ENCODE measurements around the gene RNF207. TPM values are rescaled to one million over a fixed set of nuclear protein-coding genes. Genes with fewer than 3 reads are reported as not detected.

Gene RNF207, protein sequence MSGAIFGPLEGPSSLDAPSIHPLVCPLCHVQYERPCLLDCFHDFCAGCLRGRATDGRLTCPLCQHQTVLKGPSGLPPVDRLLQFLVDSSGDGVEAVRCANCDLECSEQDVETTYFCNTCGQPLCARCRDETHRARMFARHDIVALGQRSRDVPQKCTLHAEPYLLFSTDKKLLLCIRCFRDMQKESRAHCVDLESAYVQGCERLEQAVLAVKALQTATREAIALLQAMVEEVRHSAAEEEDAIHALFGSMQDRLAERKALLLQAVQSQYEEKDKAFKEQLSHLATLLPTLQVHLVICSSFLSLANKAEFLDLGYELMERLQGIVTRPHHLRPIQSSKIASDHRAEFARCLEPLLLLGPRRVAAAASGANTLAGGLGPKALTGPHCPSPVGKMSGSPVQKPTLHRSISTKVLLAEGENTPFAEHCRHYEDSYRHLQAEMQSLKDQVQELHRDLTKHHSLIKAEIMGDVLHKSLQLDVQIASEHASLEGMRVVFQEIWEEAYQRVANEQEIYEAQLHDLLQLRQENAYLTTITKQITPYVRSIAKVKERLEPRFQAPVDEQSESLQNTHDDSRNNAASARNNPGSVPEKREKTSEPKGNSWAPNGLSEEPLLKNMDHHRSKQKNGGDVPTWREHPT
- 10 to 100 TPM; 45.7 to 47.4 TPM for total RNA-seq

DNA sequence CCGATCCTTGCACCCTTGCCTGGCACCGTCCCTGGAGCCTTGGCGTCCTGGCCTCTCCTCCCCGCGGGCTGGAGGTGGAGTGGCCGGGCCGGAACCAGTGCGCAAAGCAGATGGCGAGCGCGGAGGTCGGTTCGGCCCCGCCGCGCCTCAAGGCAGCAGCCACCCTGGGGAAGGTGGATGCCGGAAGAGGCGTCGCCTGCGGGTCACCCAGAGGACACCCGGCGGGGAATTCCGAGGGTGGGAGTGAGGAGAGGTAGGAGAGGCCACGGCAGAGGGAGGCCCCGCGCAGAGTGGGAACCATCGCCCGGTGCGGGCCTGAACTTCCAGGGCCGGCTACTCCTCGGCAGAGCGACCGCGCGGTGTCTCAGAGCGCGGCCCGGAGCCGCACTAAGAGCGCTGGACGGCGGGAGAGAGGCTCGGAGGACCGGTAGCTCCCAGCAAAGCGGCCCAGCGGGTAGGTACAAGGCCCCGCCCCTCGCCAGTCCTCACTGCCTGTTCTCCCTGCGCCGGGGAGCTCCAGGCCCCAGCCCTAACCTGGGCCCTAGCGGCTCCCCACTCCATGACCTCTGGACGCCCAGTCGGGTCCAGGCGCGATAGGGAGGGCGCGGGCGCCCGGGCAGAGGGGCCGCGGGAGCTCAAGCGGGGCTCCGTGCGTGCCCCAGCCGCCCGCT is at the start of gene RNF207:
Gene RNF207 (plus strand): TSS at position 271 of the 671 bp plus-strand sequence. CDS start 417 bp downstream, outside the sequence.
- TF ChIP-seq POLR2A (IDR thresholded peaks at IDR 0.05) (peak; percentile 80), POLR2AphosphoS5 (IDR thresholded peaks at IDR 0.05) (peak; percentile 57)
- TF ChIP-seq, protein P1, sequence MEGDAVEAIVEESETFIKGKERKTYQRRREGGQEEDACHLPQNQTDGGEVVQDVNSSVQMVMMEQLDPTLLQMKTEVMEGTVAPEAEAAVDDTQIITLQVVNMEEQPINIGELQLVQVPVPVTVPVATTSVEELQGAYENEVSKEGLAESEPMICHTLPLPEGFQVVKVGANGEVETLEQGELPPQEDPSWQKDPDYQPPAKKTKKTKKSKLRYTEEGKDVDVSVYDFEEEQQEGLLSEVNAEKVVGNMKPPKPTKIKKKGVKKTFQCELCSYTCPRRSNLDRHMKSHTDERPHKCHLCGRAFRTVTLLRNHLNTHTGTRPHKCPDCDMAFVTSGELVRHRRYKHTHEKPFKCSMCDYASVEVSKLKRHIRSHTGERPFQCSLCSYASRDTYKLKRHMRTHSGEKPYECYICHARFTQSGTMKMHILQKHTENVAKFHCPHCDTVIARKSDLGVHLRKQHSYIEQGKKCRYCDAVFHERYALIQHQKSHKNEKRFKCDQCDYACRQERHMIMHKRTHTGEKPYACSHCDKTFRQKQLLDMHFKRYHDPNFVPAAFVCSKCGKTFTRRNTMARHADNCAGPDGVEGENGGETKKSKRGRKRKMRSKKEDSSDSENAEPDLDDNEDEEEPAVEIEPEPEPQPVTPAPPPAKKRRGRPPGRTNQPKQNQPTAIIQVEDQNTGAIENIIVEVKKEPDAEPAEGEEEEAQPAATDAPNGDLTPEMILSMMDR (IDR thresholded peaks at IDR 0.05) = peak in 1 of 4 experiments; percentile 5
- peak; percentile 62 for DNase-seq (ENCODE audit: low spot score)
- H3K27ac ChIP-seq = peak within 1 kb of the TSS; percentile 55 to 79
- peak within 1 kb of the TSS; percentile 42 to 43 for H3K4me3 ChIP-seq
- H3K36me3 ChIP-seq = no peaks in the 10 kb centered on the region
- no peaks in the 10 kb centered on the region for H3K27me3 ChIP-seq (replicated peaks; ENCODE audit: insufficient read depth)
- no peaks in the 10 kb centered on the region for H3K9me3 ChIP-seq
- intact Hi-C loops (cut with DNase I) = loop anchor here (5.0 kb wide), 1 partner anchor 36 kb away; the partner anchor contains the start of gene HES3
- WGBS = 0% methylated on average over 17 of the region's 66 CpGs
- H3K4me1 ChIP-seq (replicated peaks) = no peaks in the 10 kb centered on the region

DNA sequence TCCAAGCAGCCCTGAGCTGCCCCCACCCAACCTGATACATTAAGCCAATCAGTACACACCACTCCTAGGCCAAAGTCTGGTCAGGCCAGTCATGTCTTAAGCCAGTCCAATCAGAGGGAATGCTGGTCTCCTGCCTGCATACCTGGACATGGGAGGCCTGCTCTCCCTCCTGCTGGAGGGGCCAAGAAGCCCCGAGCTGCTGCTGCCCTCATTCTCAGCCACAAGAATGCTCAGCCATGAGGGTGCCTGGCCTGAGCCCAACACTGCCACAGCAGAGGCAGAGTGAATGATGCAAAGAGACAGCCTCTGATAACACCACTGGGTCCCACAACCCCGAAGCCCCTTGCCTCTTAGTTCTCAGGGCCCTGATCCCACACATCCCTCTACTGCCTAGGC is 48.8 kb upstream of the RNF207 start:
- H3K36me3 ChIP-seq = no peaks in the 10 kb centered on the region
- peaks cover 8% of the 10 kb centered on the region for H3K4me1 ChIP-seq (replicated peaks)
- no peak overlapping the region for H3K27ac ChIP-seq
- no peaks in the 10 kb centered on the region for H3K9me3 ChIP-seq
- intact Hi-C loops (cut with DNase I) = no loop called here
- no peak for DNase-seq (ENCODE audit: low spot score)
- no peak overlapping the region for H3K4me3 ChIP-seq
- H3K27me3 ChIP-seq (replicated peaks; ENCODE audit: insufficient read depth) = peaks cover 2% of the 10 kb centered on the region
- 50% methylated on average over 1 of the region's 2 CpGs for WGBS
- no peak for TF ChIP-seq POLR2A (IDR thresholded peaks at IDR 0.05)
- TF ChIP-seq, protein P1 (IDR thresholded peaks at IDR 0.05) = no peak
- TF ChIP-seq POLR2AphosphoS5 (IDR thresholded peaks at IDR 0.05) = no peak

DNA sequence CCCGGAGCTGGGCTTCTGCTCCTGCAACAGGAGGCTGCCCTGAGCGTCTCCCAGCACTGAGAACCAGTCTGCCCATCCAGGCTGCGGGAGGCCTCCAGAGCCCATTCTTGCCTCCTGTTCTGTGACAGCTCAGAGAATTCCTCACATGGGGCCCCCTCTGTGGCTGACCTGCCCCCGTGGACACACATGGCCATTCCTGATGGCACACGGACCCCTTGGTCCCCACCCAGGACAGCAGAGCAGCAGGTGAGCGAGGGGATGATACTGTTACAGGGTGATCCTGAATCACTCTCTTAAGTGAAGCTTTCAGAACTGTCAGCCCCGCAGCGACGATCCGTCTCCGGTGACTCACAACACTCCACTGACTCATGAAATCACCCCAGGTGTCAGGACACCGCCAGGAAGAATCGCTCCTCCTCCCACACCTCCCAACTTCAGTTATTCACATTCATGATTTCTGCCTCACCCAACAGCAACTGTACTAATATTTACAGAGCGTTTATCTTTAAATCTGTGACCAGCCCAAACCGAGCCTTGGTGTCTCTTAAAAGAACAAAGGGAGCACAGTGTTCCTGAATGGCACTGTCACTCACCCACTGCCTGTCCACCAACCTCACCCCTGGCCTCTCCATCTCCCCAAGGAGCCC is 48.3 kb upstream of the RNF207 start:
- H3K4me1 ChIP-seq (replicated peaks) = peaks cover 8% of the 10 kb centered on the region
- H3K27ac ChIP-seq = no peak overlapping the region
- intact Hi-C loops (cut with DNase I) = no loop called here
- H3K9me3 ChIP-seq = no peaks in the 10 kb centered on the region
- H3K27me3 ChIP-seq (replicated peaks; ENCODE audit: insufficient read depth) = peaks cover 2% of the 10 kb centered on the region
- TF ChIP-seq, protein P1 (IDR thresholded peaks at IDR 0.05) = no peak
- TF ChIP-seq POLR2AphosphoS5 (IDR thresholded peaks at IDR 0.05) = peak; percentile 73
- H3K36me3 ChIP-seq = no peaks in the 10 kb centered on the region
- 36% methylated on average over 15 of the region's 15 CpGs for WGBS
- peak; percentile 55 for DNase-seq (ENCODE audit: low spot score)
- no peak overlapping the region for H3K4me3 ChIP-seq

DNA sequence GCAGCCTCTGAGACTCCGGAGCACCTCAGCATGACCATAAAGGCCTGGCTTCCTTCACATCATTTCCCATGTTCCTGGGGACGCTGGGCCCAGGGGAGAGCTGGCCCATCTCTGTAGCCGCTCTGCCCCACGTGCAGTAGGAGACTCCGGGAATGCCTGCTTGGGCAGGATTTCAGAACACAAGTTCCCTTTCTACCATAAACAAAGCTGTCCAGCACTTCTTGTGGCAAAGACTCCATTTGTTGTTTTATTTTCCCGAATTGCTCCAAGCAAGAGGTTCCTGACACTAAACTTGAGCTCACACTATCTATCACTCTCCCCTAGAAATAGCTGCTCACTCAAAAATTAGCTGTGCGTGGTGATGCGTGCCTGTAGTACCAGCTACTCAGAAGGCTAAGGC is 47.7 kb upstream of the RNF207 start:
- no peak for DNase-seq (ENCODE audit: low spot score)
- TF ChIP-seq, protein P1 (IDR thresholded peaks at IDR 0.05) = no peak
- no peak for TF ChIP-seq POLR2AphosphoS5 (IDR thresholded peaks at IDR 0.05)
- no peak for TF ChIP-seq POLR2A (IDR thresholded peaks at IDR 0.05)
- peaks cover 2% of the 10 kb centered on the region for H3K27me3 ChIP-seq (replicated peaks; ENCODE audit: insufficient read depth)
- H3K27ac ChIP-seq = no peak overlapping the region
- H3K36me3 ChIP-seq = no peaks in the 10 kb centered on the region
- no peak overlapping the region for H3K4me3 ChIP-seq
- WGBS = 53% methylated on average over 8 of the region's 8 CpGs
- intact Hi-C loops (cut with DNase I) = no loop called here
- H3K9me3 ChIP-seq = no peaks in the 10 kb centered on the region
- peaks cover 8% of the 10 kb centered on the region for H3K4me1 ChIP-seq (replicated peaks)
